ENCODE results near the gene SORL1. TPM values are rescaled to one million over a fixed set of nuclear protein-coding genes. Genes with fewer than 3 reads are reported as not detected.

Gene SORL1
- total RNA-seq, 1 donor from 2014 or later, result 46.0 TPM

DNA sequence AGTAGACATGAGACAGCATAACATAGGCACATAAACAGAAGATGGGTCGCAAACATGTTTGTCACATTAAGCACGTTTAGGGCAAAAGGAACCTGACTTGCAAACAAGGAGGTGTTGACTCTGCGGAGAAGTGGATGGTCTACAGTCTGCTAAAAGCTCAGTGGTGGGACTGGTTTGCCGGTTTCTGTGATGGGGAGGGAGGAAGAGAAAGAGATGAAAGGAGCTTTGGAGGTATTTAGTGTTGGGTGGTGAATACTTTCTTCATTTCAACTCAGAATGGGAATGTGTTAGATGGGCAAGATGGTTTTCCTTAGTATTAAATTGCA is 192.0 kb downstream of the SORL1 start:
- Mint-ChIP-seq H3K4me3 (no peak overlapping the region), H3K4me1 (peaks cover 7% of the 10 kb centered on the region), H3K36me3 (no peaks in the 10 kb centered on the region), H3K9me3 (no peaks in the 10 kb centered on the region), H3K27ac (no peak overlapping the region), H3K27me3 (ENCODE audit: insufficient read depth, low read depth) (peaks cover 6% of the 10 kb centered on the region)
- peaks cover 5% of the 10 kb centered on the region for H3K4me1 ChIP-seq
- no peaks in the 10 kb centered on the region for H3K9me3 ChIP-seq (ENCODE audit: low read depth)
- H3K36me3 ChIP-seq, result no peaks in the 10 kb centered on the region
- H4K20me1 ChIP-seq (ENCODE audit: low read depth), result no peaks in the 10 kb centered on the region
- H3K27ac ChIP-seq, result no peak overlapping the region
- H3K4me3 ChIP-seq, result no peak overlapping the region
- no peak overlapping the region for H2AFZ ChIP-seq (replicated peaks)
- H3F3A ChIP-seq (ENCODE audit: low read depth), result no peaks in the 10 kb centered on the region
- H3K9ac ChIP-seq, result no peak overlapping the region
- H3K27me3 ChIP-seq, result no peaks in the 10 kb centered on the region
- no peak for DNase-seq (ENCODE audit: low spot score)
- H3K4me2 ChIP-seq, result no peak overlapping the region
- no peaks in the 10 kb centered on the region for H3K79me2 ChIP-seq (ENCODE audit: low read depth)
- no peak for TF ChIP-seq EZH2phosphoT487 (IDR thresholded peaks at IDR 0.05)
- TF ChIP-seq EZH2 (IDR thresholded peaks at IDR 0.05), result no peak
- TF ChIP-seq, protein P1, sequence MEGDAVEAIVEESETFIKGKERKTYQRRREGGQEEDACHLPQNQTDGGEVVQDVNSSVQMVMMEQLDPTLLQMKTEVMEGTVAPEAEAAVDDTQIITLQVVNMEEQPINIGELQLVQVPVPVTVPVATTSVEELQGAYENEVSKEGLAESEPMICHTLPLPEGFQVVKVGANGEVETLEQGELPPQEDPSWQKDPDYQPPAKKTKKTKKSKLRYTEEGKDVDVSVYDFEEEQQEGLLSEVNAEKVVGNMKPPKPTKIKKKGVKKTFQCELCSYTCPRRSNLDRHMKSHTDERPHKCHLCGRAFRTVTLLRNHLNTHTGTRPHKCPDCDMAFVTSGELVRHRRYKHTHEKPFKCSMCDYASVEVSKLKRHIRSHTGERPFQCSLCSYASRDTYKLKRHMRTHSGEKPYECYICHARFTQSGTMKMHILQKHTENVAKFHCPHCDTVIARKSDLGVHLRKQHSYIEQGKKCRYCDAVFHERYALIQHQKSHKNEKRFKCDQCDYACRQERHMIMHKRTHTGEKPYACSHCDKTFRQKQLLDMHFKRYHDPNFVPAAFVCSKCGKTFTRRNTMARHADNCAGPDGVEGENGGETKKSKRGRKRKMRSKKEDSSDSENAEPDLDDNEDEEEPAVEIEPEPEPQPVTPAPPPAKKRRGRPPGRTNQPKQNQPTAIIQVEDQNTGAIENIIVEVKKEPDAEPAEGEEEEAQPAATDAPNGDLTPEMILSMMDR (IDR thresholded peaks at IDR 0.05), result no peak

GRCh38 chr11:121645001-121645400 is 192.9 kb downstream of the SORL1 start:
- no peaks in the 10 kb centered on the region for H3K79me2 ChIP-seq (ENCODE audit: low read depth)
- H3K4me1 Mint-ChIP-seq, result peaks cover 10% of the 10 kb centered on the region
- no peaks in the 10 kb centered on the region for H3K27me3 ChIP-seq
- H3K27ac Mint-ChIP-seq, result no peak overlapping the region
- no peak overlapping the region for H3K9ac ChIP-seq
- peaks cover 6% of the 10 kb centered on the region for H3K27me3 Mint-ChIP-seq (ENCODE audit: insufficient read depth, low read depth)
- no peaks in the 10 kb centered on the region for H3K36me3 ChIP-seq
- H3K4me3 ChIP-seq, result no peak overlapping the region
- H2AFZ ChIP-seq (replicated peaks), result no peak overlapping the region
- no peaks in the 10 kb centered on the region for H3K9me3 Mint-ChIP-seq
- peaks cover 5% of the 10 kb centered on the region for H3K4me1 ChIP-seq
- H3K36me3 Mint-ChIP-seq, result no peaks in the 10 kb centered on the region
- H4K20me1 ChIP-seq (ENCODE audit: low read depth), result no peaks in the 10 kb centered on the region
- no peak for TF ChIP-seq EZH2phosphoT487 (IDR thresholded peaks at IDR 0.05)
- TF ChIP-seq EZH2 (IDR thresholded peaks at IDR 0.05), result no peak
- TF ChIP-seq, protein P1 (IDR thresholded peaks at IDR 0.05), result no peak
- DNase-seq (ENCODE audit: low spot score), result no peak
- no peaks in the 10 kb centered on the region for H3F3A ChIP-seq (ENCODE audit: low read depth)
- H3K9me3 ChIP-seq (ENCODE audit: low read depth), result no peaks in the 10 kb centered on the region
- H3K4me3 Mint-ChIP-seq, result no peak overlapping the region
- H3K4me2 ChIP-seq, result no peak overlapping the region
- no peak overlapping the region for H3K27ac ChIP-seq

GRCh38 chr11:121645596-121645995 is 193.5 kb downstream of the SORL1 start:
- no peaks in the 10 kb centered on the region for H3K79me2 ChIP-seq (ENCODE audit: low read depth)
- no peak overlapping the region for H3K4me3 Mint-ChIP-seq
- no peaks in the 10 kb centered on the region for H3K9me3 Mint-ChIP-seq
- no peaks in the 10 kb centered on the region for H4K20me1 ChIP-seq (ENCODE audit: low read depth)
- no peak overlapping the region for H2AFZ ChIP-seq (replicated peaks)
- H3K4me2 ChIP-seq, result no peak overlapping the region
- no peaks in the 10 kb centered on the region for H3F3A ChIP-seq (ENCODE audit: low read depth)
- no peak for TF ChIP-seq EZH2 (IDR thresholded peaks at IDR 0.05)
- no peak for TF ChIP-seq EZH2phosphoT487 (IDR thresholded peaks at IDR 0.05)
- TF ChIP-seq, protein P1 (IDR thresholded peaks at IDR 0.05), result no peak
- H3K27ac ChIP-seq, result no peak overlapping the region
- H3K4me1 Mint-ChIP-seq, result peaks cover 12% of the 10 kb centered on the region
- DNase-seq (ENCODE audit: low spot score), result no peak
- no peak overlapping the region for H3K4me3 ChIP-seq
- H3K36me3 ChIP-seq, result no peaks in the 10 kb centered on the region
- H3K9ac ChIP-seq, result no peak overlapping the region
- H3K36me3 Mint-ChIP-seq, result no peaks in the 10 kb centered on the region
- no peak overlapping the region for H3K27ac Mint-ChIP-seq
- no peaks in the 10 kb centered on the region for H3K27me3 ChIP-seq
- H3K9me3 ChIP-seq (ENCODE audit: low read depth), result no peaks in the 10 kb centered on the region
- H3K27me3 Mint-ChIP-seq (ENCODE audit: insufficient read depth, low read depth), result peaks cover 6% of the 10 kb centered on the region
- peaks cover 5% of the 10 kb centered on the region for H3K4me1 ChIP-seq
